NCI-H146 treated with DMSO at 0.1 percent for 48 hours (cell line): ENCODE measurements around the gene EVA1A.
A peak's percentile ranks its signal among the peaks of the same experiment; 100 is the strongest.

ENCODE experiments used
- DNase-seq: peaks from one replicate; lab custom pipeline; 2025; ENCODE audit not compliant: unreplicated experiment; lab: John Stamatoyannopoulos, UW

Gene EVA1A, protein sequence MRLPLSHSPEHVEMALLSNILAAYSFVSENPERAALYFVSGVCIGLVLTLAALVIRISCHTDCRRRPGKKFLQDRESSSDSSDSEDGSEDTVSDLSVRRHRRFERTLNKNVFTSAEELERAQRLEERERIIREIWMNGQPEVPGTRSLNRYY

GRCh38 chr2:75560768-75561565 lies at the start of gene EVA1A:
EVA1A (minus strand) TSS chr2:75560939; CDS start chr2:75518140, 42,799 bp downstream.
- peak; percentile 68 for DNase-seq

DNA sequence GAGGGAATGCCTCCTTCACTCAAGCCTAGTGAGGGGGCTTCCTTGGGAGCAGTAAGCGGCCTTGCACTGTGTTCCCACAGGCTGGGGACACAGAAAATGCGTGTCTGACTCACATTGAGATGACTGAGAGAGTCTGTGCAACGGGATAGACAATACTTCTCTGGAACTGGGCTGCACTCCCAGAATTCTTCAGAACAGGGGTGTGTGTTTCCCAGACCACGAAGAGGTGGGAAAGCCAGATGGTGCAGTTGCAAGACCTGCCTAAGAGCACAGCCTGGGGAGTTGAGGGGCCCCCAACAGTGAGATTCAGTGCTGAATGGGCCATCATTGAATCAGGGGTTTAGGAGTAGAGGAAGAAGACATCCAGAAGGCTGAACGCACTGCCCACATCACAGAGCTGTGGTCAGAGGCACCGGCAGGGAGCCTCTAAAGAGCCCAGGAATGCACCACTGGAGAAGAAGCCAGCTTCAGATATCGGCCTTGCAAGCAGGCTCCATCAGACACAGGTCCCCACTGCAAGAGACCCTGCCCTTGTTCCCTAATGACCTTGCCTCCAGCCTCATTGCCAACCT lies 49.3 kb upstream of the EVA1A start:
- DNase-seq, result no peak

DNA sequence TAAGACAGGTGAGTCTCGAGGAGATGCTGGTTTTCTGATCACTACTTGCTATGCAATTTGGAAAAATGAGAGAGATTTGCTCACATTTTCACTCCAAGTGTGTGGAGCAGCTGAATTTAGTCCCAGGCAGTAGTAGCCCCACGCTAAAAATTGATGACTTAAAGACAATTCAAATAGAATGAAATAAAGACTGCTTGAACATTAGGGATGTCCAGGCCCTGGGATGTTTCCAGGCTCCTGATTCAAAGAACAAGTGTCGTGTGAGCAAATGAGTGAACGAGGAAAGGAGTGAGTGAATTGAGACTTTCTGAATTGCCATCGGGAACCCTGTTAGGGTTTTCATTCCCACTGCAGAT lies 48.6 kb upstream of the EVA1A start:
- DNase-seq, result no peak

- DNase-seq, result peak; percentile 64
Measured at GRCh38 chr2:75608684-75609333, 48.1 kb upstream of the EVA1A start.

GRCh38 chr2:75607988-75608683 lies 47.4 kb upstream of the EVA1A start:
- no peak for DNase-seq

DNA sequence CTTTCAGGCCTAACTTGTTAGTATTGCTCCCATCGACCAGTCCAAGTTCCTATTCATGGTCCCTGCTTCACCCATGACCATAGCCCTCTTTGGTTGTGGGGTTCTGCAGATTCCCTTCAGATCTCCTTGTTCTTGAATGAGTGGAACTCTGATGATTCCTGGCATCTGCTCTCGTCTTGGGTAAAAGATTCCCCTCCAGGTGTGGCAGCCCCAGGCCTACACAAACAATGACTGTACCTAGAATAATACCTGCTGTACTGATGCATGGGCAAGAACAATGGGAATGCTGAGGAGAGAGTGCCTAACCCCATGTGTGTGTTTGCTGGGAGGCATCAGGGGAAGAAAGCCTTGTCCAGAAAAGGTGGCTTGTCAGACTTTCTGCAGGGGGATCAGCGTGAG lies 46.7 kb upstream of the EVA1A start:
- peak; percentile 38 for DNase-seq

DNA sequence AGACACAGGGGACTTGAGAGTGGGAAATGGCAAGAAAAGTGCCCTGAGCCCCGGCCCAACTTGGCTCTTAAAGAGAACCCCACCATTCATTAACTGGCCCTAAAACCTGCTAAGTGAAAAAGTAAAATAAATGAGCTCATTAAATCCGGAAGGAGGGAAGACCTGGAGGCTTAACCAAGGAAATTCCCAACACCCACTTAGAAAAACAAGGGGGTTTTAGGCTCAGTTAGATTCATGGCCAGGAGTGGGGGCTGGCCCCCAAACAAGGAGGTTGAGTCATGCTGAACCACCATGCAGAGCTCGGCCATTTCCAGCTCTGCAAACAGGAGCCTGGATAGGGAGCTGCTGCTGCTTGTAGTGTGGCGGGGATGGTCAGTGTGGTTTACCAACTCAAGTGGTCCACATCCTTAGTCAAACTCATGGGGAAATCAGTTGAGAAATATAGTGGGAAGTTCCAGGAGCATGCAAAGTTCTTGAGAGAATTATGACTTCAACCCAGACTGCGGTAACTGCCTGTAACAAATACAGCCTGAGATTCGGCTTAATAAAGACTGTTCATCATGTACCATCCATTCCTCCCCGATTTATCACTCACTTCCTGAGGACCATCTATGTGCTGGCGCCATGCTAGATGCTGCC lies 46.1 kb upstream of the EVA1A start:
- DNase-seq, result no peak

GRCh38 chr2:75605770-75606529 lies 45.2 kb upstream of the EVA1A start:
- no peak for DNase-seq

GRCh38 chr2:75604484-75604883 lies 43.7 kb upstream of the EVA1A start:
- no peak for DNase-seq

- no peak for DNase-seq
Measured at GRCh38 chr2:75603477-75603876, 42.7 kb upstream of the EVA1A start.

GRCh38 chr2:75602724-75603342 lies 42.1 kb upstream of the EVA1A start:
- no peak for DNase-seq

DNA sequence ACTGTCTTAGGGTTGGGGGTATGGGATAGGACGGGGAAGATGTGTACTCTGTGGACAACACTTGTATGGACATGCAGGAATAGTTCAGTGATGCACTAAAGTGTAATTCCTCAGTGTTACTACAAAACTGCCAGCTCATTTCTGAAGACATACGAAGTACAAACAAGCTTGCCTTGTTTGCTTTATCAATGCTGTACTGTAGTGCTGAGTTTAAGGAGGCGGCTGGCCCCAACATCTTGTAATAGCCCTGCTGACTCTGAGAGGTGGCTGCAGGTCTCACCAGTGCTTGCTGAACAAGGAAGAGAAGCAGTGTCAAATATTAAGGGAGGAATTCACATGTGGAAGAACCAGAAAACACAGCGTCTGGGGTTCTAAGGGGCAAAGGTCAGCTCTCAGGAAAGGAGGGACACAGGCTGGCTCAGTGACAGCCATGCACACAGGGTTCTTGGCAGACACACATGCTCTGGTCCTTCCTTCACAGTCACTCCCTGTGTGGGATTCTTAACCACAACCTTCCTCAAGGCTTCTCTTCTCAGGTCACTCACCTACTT lies 39.8 kb upstream of the EVA1A start:
- no peak for DNase-seq

DNA sequence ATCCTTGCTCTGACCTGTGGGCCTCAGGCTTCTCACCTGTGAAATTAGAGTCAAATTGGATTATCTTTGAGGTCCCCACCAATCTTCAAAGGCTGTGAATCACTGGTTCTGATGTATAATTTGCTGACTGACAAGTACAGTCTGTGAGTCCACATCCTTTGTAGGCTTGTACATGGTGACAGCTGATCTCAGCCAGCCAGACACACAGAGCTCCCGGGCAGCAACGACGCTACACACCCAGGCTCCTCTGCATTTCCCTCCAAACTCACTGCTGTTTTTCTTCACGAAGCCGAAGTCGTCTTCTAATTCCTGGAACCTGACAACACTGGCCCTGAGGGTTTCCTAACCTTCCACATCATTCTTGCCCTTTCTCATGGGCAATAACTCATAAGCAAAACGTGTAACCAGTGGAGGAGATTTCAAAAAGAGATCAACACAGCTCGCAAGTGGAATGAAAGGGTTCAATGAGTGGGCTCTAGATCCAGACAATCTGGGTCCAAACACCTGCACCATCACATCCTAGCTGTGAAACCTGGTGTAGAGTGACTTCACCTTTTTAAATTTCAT lies 37.9 kb upstream of the EVA1A start:
- no peak for DNase-seq

GRCh38 chr2:75597949-75598348 lies 37.2 kb upstream of the EVA1A start:
- DNase-seq, result no peak

- no peak for DNase-seq
Measured at GRCh38 chr2:75596784-75597183, 36.0 kb upstream of the EVA1A start.

GRCh38 chr2:75595541-75596395 lies 35.0 kb upstream of the EVA1A start:
- no peak for DNase-seq

- DNase-seq, result no peak
Measured at GRCh38 chr2:75594596-75594995, 33.9 kb upstream of the EVA1A start.

GRCh38 chr2:75592888-75593287 lies 32.1 kb upstream of the EVA1A start:
- DNase-seq, result no peak
